Osteocyte (in vitro differentiated cells): ENCODE results near the gene RPTOR. TPM values are rescaled to one million over a fixed set of nuclear protein-coding genes. Genes with fewer than 3 reads are reported as not detected.

ENCODE experiments used
- DNase-seq: peaks from one replicate; pipeline ENCODE4 v3.0.0; 2021; ENCODE audit warnings: mixed read lengths; ENCODE audit not compliant: unreplicated experiment; ENCODE audit errors: extremely low spot score
- H3K27ac Mint-ChIP-seq: one replicate; pipeline ENCODE4 v1.8.0; 2021; ENCODE audit warnings: mild to moderate bottlenecking, mixed read lengths; ENCODE audit not compliant: unreplicated experiment
- H3K27me3 Mint-ChIP-seq: one replicate; pipeline ENCODE4 v1.8.0; 2021; ENCODE audit warnings: mixed read lengths; ENCODE audit not compliant: unreplicated experiment
- H3K36me3 Mint-ChIP-seq: one replicate; pipeline ENCODE4 v1.8.0; 2021; ENCODE audit warnings: mixed read lengths; ENCODE audit not compliant: unreplicated experiment
- H3K4me1 Mint-ChIP-seq: one replicate; pipeline ENCODE4 v1.8.0; 2021; ENCODE audit warnings: mixed read lengths; ENCODE audit not compliant: unreplicated experiment
- H3K4me3 Mint-ChIP-seq: one replicate; pipeline ENCODE4 v1.8.0; 2021; ENCODE audit warnings: mild to moderate bottlenecking, moderate library complexity, mixed read lengths; ENCODE audit not compliant: unreplicated experiment
- H3K9me3 Mint-ChIP-seq: one replicate; pipeline ENCODE4 v1.8.0; 2021; ENCODE audit warnings: mixed read lengths; ENCODE audit not compliant: unreplicated experiment
- total RNA-seq: library from RNA; stranded (reverse); gene quantifications from 2 replicates; pipeline ENCODE4 v1.2.1, GENCODE V29; 2021
- TF ChIP-seq, protein P1 (sequence below): fragments of 200-600 bp; sonication (generic); IDR thresholded peaks from 2 replicates; pipeline ENCODE4 v1.5.0; 2021; ENCODE audit warnings: antibody characterized with exemption, mild to moderate bottlenecking, moderate library complexity

The RPTOR gene
- total RNA-seq, 1 donor from 2014 or later: 36.0 TPM

DNA sequence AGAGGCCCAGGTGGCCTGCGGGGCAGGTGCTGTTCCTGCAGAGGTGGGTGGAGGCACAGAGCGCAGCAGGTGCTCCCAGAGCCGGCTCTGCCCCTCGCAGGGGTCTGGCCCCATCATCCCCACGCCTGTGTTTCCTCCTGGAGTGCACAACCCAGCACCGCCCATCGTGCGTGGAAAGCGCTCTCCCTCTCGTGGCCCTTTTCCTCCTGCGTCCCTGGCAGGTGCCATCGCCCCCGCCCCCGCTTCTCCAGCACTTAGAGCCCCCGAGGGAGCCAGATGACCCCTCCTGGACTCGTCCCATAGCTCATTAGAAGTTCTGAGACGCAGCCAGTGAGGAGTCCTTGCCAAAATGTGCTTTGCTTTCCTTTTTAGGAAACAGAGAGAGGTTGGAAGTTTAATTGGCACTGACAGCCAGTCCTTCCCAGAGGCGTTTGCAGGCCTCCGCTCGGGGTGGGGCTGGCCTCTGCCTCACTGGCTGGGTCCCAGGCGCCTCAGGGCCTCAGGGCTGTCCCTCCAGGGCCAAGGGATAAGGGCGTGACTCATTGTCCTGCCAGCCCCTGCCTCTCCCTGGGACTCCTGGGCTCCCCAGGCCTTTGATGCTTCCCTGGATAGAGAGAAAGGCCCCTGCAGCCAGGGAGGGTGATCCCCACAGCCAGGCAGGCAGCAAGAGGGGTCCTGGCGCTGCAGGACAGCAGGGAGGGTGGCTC is 414.8 kb downstream of the RPTOR start:
- Mint-ChIP-seq H3K4me1 (peaks cover 40% of the 10 kb centered on the region), H3K27me3 (no peaks in the 10 kb centered on the region), H3K36me3 (peaks cover 10% of the 10 kb centered on the region), H3K4me3 (peak overlapping the region; percentile 18), H3K27ac (no peak overlapping the region), H3K9me3 (no peaks in the 10 kb centered on the region)
- peak; percentile 90 for DNase-seq
- TF ChIP-seq, protein P1, sequence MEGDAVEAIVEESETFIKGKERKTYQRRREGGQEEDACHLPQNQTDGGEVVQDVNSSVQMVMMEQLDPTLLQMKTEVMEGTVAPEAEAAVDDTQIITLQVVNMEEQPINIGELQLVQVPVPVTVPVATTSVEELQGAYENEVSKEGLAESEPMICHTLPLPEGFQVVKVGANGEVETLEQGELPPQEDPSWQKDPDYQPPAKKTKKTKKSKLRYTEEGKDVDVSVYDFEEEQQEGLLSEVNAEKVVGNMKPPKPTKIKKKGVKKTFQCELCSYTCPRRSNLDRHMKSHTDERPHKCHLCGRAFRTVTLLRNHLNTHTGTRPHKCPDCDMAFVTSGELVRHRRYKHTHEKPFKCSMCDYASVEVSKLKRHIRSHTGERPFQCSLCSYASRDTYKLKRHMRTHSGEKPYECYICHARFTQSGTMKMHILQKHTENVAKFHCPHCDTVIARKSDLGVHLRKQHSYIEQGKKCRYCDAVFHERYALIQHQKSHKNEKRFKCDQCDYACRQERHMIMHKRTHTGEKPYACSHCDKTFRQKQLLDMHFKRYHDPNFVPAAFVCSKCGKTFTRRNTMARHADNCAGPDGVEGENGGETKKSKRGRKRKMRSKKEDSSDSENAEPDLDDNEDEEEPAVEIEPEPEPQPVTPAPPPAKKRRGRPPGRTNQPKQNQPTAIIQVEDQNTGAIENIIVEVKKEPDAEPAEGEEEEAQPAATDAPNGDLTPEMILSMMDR: no peak

DNA sequence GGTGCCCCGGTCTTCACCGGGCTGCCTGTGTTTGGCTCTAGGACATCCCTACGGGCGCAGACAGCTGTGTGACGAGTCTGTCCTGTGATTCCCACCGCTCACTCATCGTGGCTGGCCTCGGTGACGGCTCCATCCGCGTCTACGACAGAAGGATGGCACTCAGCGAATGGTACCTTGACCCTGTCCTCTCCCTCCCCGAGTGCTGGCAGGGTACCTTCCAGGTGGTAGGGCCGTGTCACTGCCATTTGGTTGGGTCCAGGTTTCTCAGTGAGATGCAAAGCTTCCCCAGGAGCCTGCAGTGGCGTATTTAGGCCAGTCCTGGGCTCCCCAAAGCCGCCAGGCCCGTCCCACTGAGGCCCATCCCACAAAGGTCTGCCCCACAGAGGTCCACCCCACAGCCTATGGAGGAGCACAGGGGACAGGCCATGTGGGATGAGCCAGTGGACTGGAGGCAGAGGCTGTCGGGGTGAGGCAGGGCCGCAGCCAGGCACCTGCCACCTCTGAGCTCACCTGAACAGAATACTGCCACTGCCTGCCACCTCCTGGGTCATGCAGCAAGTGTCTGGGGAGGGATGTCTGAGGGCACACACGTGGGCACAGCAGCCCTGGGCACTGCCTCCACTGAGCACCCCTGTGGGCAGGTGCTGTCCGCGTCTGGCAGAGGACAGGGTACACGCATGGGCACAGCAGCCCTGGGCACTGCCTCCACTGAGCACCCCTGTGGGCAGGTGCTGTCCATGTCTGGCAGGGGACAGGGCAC is 415.6 kb downstream of the RPTOR start:
- Mint-ChIP-seq H3K27ac (no peak overlapping the region), H3K4me1 (peaks cover 40% of the 10 kb centered on the region), H3K4me3 (no peak overlapping the region), H3K9me3 (no peaks in the 10 kb centered on the region), H3K27me3 (no peaks in the 10 kb centered on the region), H3K36me3 (peaks cover 7% of the 10 kb centered on the region)
- TF ChIP-seq, protein P1: no peak
- no peak for DNase-seq

DNA sequence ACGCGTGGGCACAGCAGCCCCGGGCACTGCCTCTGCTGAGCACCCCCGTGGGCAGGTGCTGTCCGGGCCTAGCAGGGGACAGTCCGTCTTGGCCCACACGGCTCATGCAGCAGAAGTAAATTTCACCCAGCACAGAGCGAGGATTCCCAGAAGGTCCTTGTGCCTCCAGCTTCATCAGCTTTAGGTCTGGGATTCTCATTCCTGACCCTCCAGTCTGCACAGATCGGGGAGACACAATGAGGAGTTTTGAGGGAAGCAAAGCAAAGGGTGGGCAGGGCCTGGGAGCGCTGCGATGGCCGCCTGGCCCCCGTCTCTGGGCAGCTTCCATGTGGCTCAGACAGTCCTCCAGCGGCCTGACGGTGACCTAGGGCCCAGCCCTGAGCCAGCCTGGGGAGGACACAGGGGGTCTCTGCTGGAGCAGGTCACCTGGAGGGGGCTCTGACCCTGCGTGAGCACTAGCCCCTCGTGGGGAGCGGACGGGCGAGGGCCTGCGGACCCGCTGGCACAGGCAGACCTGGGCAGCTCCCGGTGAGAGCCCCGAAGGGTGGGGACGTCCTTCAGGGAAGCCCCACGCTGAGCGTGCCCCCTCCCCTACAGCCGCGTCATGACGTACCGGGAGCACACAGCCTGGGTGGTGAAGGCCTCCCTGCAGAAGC is 416.3 kb downstream of the RPTOR start:
- peaks cover 40% of the 10 kb centered on the region for H3K4me1 Mint-ChIP-seq
- H3K36me3 Mint-ChIP-seq: peaks cover 11% of the 10 kb centered on the region
- H3K27ac Mint-ChIP-seq: peak overlapping the region; percentile 15
- H3K4me3 Mint-ChIP-seq: no peak overlapping the region
- H3K27me3 Mint-ChIP-seq: no peaks in the 10 kb centered on the region
- TF ChIP-seq, protein P1: no peak
- H3K9me3 Mint-ChIP-seq: no peaks in the 10 kb centered on the region
- no peak for DNase-seq

DNA sequence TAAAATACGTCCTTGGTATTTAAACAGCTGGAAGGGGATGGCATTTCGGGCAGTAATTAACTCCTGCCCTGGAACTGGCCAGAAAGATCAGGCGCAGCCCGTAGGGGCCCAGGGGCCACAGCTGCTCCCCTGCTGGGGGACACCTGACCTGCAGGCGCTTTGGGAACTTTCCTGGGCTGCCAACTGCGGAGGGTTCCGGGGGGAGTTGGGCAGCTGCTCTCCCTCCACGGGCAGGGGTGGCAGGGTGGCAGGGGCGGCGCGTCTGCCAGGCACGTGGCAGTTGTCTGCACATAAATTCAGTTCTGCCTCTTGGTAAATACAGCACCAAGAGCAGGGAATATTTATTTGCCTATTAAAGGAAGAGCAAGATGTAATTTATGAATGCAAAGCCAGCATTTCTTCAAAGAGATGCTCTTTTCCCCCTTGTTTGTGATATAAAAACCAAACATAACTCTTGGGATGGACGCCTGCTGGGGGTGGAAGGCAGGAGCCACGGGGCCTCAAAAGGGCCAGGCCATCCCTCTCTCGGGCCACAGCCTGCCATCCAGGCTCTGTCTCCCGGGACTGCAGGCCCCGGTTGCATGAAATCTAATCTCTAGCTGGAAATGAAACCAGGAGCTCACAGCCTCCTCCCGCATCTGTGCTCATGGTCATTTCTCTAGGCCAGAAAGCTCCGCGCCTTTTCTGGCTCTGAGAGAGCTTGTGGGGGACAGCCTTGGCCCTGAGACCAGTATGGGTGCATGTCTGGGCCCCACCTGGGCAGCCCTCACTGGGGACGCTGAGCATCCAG is 417.1 kb downstream of the RPTOR start:
- Mint-ChIP-seq H3K27me3 (no peaks in the 10 kb centered on the region), H3K27ac (no peak overlapping the region), H3K4me3 (no peak overlapping the region), H3K4me1 (peaks cover 40% of the 10 kb centered on the region), H3K9me3 (no peaks in the 10 kb centered on the region), H3K36me3 (peaks cover 11% of the 10 kb centered on the region)
- TF ChIP-seq, protein P1: no peak
- DNase-seq: no peak
